GM04503 (cell line): ENCODE results near the gene TKT.

ENCODE experiments used
- DNase-seq: peaks from one replicate; pipeline ENCODE4 v3.0.0-alpha.2; 2012; ENCODE audit warnings: low read depth

The TKT gene

DNA sequence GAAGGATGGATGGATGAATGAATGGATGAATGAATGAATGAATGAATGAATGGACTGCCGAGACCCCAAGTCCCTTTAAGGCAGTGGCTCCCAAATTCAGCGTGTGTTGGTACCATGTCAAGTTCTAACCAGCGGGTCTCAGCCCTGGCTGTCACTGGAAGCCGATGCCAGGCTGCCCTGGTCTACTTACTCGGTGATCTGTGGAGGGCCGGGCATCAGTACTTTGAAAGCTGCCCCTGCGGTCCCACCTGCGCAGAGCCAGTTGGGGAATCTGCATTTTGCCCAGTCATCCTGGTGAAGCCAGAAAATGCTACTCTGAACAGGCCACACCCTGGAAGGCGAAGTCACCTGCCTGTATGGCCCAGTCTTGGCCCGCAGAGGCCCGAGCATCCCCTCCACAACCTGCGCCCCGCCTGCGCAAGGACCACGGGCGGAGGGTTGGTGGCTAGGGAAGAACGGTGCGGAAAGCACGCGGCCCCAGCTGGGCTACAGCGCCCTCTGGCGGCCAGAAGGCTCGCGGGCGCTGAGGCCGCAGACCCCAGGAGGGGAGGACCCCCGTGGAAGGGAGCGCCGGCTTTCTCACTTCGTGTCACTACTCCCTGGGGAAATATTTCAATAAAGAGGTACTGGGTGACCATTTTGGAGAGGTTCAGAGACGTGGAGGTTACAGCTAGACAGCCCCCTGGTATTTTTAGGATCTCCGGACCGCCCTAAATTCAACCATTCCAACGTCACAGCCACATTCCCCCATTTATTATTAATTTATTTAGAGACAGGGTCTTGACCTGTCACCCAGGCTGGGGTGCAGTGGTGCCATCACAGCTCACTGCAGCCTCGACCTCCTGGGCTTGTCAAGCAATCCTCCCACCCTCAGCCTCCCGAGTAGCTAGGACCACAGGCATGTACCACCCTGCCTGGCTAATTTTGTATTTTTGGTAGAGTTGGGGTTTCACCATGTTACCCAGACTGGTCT is 59.9 kb downstream of the TKT start:
- DNase-seq: no peak

DNA sequence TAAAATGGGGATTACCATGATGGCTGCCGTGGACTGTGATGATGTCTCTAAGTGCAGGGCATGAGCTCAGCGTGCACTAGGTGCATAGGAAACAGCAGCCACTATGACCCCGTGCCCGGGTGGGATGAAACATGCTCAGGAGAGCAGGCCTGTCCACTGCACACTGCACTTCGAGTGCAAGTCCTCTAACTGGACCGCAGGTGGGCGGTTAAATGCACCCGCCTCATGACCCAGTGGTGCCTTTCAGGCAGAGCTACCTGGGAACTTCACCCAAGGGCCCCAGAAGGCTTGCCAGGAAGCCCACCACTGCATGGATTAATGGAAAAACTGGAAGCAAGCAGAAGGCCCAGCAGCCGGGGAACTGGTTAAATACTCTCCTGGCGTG is 60.8 kb downstream of the TKT start:
- no peak for DNase-seq

DNA sequence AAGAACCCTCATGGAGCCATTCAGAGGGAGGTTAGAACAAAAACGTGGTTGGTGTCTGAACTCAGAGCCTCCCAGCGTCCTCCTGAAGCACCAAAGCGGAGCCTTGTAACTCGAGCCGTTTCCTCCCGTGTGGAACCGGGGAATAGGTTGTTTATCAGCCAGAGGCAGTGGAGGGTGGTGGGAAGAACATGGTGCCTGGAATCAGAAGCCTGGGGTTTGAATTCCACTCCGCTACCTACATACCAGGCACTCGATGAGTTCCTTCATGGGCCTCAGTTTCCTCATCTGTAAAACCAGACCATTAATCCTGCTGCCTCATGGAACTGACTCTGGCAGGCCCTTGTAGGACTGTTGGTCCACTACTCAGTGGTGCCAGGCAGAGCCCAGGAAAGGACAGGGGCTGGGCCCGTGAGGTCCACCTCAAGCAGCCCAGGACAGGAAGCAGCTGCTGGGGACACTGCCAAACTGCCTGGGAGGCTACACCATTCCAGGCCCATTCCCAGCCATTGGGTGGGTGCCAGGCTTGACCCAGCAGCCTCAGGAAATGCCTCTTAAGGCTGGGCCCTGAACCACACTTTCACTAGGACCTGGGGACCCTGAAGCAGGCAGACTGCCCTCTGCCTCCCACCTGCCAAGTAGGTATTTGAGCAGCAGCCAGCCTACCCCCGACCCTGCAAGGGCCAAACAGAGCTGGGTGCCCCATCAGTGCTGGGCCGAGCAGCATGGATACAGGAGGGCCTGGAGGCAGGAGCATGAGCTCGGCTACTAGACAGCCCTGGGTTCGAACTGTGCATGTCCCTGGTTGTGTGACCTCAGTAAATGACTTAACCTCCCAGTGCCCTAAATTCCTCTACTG is 61.4 kb downstream of the TKT start:
- no peak for DNase-seq

DNA sequence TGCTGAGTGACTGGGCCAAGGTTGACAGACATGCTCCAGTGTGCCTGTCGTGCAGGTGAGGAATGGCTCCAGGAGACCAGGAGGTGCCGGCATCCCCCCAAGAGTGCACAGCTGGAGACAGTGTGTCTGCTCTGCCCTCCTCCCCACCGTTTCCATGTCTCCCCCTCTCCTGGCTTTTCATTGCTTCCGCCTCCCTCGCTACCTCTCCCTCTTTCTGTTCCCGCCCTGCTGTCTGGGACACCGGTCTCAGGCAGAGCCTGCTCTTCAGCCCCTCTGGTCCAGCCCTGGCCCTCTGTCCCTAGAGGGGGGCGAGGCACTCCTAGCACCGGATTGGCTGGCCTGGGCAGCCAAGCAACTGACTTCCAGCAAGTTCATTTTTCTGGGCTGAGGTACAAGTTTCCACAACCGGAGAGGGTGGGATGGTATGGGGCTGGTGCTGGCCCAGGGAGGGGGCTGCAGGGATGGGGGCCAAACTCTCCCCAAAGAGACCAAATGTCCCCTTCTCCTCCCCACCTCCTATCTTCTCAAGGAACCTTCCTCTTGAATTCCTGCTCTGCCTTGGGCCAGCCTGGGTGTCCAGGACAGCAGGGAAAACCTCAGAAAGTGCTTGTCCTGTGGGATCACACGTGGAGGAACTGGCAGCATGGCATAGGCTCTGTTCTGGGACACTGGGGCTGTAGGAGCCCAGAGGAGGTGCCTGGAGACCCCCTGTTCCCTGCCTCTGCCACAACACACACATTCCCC is 62.2 kb downstream of the TKT start:
- no peak for DNase-seq

DNA sequence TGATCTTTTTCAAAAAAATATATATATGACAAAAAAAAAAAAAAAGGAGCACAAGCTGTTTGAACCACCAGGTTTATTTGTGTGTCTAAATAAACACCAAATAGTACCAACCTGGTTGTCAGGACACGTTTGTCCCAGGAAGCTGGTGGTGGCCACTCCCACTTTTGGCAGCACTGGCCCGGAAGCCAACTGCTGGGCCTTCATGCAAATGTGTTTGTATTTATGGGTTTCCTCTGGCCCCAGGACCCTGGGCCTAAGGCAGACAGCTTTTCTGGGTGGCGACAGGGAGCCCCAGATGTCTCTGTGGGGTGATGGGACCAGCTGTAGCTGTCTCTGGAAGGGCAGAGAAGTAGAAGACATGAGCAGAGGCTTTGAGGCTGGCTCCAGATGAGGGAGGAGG is 63.2 kb downstream of the TKT start:
- DNase-seq: no peak

DNA sequence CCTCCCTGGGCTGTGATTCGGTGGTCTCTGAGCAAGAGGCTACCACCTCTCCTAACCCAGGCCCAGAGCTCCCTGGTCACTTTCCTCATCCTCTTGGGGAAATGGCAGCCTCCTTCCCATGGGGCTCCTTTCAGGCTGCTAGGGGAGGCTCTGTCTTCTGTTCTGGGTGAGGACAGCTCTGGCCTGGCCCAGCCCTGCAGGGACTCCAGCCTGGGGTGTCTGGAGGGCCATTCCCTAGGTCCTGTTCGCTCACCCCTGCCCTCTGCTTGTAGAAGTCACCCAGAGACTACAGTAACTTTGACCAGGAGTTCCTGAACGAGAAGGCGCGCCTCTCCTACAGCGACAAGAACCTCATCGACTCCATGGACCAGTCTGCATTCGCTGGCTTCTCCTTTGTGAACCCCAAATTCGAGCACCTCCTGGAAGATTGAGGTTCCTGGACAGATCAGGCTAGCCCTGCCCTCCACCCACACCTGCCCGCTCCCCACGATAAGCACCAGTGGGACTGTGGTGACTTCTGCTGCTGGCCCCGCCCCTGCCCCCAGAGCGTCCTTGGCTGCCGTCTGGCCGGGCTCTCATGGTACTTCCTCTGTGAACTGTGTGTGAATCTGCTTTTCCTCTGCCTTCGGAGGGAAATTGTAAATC is 63.9 kb downstream of the TKT start:
- no peak for DNase-seq

DNA sequence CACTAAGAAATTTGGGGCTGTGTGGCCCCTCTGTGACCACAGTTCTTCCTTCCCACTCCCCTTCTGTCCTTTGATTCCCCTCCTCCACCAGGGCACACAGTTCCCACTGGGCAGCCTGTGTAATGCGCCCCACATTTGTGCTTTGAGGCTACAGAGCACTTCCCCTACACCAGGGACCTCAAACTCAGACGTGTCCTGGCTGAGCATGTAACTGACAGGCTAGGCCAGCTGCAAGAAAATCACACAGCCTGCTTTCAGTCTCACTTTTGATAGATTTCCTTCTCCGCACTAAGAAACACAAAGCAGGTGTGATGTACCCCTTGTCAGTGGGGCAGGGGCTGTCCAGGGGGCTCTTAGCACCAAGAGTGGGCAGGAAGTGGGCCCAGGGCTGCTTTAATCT is 65.2 kb downstream of the TKT start:
- no peak for DNase-seq

DNA sequence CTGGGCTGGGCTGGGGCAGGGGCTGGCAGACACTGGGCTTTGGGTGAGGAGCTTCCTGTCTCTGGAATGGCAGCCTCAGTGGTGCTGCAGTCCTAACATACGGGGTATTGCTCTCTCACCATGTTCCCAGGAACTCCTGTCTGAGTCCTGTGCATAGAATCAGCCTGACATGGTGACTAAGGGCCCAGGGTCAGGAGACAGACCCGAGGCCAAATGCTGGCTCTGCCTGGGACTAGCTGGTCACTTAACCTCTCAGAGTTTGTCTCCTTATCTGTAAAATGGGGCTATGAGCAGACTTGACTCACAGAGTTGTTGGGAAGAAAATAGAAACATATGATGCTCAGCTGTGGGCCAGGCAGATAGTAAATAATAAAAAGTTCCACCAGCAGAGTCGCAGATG is 66.5 kb downstream of the TKT start:
- no peak for DNase-seq

DNA sequence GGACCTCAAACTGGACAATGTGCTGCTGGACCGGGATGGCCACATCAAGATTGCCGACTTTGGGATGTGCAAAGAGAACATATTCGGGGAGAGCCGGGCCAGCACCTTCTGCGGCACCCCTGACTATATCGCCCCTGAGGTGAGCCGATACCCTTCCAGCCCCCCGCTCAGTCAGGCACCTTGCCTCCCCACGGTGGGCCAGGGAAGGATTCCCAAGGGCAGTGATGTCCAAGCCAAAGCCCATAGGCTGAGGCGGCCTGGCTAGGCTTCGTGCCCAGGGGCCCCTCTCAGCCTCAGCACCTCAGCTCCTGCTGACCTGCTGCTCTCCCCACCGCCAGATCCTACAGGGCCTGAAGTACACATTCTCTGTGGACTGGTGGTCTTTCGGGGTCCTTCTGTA is 67.1 kb downstream of the TKT start:
- DNase-seq: no peak

DNA sequence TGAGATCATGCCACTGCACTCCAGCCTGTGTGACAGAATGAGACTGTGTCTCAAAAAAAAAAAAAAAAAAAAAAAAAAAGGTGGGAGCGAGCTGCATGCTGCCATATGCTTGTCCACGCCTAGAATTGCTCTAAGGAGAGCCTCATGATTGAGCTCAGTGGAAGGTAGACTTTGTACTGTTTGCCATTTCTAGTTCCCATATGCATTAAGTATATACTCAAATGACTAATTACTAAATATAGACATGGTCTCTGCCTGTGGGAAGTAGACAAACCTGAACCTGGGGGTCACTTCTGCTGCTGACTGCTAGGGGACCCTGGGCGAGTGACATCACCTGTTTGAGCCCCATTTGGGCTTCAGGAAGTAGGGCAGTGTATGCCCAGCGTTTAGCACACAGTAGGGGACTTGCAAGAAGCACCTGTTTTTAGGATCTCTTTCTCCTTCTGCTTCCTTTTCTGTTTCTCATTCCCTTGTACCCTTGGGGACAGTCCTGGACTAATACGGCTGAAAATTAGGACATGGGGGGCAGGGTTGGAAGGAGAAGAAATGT is 67.6 kb downstream of the TKT start:
- no peak for DNase-seq

DNA sequence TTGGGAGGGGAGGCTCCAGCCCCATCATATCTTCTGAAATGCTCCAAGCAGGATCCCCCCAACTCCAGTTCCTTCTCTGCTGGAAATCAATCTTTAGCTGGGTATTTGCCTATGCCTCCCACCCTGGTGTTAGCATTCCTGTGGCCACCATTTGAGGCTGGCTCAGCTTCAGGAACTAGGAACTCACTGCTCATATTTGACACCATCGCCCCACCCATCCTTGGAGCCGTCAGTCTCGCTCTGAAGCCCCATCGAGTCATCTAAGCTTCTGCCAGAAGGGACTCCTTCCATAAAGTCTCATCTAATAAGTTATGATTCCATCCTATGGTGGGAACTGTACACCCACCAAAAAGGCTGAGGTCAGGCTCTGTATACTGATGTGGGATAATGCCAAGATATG is 68.4 kb downstream of the TKT start:
- DNase-seq: no peak

DNA sequence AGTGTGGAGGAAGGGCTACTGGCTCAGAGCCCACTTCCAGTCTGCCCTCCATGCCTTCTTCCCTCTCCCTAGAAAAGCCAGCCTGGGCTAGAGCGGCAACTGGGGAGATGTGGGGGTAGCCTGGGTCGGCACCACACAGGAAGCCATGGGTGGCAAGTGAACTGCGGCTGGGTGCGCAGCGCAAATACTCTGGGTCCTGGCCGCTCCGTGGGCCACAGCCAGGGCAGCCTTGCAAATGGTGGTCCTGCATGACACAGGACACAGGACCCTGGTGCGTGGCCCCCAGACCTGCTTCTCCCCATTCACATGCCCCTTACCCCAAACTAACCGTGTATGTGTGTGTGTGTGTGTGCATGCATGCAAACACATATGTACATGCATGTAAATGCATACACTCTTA is 69.1 kb downstream of the TKT start:
- no peak for DNase-seq

DNA sequence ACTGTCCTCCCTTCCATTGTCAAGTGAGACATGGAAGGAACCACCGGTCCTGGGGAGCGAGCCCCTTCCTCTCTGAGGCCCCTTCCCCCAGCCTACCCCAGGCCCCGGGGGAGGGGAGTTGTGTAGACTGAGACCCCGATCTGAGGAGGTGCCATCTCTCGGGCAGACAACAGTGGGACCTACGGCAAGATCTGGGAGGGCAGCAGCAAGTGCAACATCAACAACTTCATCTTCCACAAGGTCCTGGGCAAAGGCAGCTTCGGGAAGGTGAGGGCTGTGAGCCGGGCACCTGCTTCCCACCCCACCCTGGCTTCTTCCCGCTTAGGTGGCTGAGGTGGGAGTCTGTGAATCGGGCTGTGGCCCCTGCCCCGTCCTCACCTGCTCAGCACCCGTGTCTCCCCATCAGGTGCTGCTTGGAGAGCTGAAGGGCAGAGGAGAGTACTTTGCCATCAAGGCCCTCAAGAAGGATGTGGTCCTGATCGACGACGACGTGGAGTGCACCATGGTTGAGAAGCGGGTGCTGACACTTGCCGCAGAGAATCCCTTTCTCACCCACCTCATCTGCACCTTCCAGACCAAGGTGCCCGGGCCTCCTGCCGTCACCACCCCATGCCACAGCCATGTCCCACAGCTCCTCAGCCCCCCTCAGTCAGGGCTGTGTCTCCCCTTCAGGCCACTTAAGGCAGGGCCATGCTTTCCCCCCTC is 69.9 kb downstream of the TKT start:
- DNase-seq: no peak

DNA sequence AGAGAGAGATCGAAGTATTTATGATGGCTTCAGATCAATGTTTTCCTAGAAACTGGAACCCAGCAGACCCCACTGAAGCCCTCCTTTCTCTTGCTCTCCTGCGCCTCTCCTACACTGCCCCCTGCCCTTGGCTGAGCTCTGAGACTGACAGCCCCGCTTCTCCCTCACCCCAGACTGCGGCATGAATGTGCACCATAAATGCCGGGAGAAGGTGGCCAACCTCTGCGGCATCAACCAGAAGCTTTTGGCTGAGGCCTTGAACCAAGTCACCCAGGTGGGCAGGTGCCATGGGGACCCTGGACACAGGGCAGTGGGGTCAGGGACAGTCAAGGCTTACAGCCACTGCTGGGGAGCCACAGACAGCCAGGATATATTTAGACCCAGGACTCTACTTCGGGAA is 71.1 kb downstream of the TKT start:
- no peak for DNase-seq

DNA sequence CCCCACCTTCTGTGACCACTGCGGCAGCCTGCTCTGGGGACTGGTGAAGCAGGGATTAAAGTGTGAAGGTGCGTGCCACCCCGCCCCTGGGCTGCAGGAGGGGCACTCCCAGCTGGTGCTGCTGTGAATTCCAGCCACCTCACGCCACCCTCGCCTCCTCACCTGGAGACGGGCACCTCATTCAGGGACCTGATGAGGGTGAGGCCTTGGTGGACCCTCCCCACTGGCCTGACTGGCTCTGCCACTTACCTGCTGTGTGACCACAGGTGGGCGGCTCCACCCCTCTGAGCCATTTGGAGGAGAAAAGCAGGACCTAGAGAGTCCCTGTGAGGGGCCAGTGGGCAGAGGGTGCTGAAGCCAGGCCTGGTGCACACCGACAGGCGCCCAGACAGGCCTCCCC is 72.3 kb downstream of the TKT start:
- DNase-seq: no peak

DNA sequence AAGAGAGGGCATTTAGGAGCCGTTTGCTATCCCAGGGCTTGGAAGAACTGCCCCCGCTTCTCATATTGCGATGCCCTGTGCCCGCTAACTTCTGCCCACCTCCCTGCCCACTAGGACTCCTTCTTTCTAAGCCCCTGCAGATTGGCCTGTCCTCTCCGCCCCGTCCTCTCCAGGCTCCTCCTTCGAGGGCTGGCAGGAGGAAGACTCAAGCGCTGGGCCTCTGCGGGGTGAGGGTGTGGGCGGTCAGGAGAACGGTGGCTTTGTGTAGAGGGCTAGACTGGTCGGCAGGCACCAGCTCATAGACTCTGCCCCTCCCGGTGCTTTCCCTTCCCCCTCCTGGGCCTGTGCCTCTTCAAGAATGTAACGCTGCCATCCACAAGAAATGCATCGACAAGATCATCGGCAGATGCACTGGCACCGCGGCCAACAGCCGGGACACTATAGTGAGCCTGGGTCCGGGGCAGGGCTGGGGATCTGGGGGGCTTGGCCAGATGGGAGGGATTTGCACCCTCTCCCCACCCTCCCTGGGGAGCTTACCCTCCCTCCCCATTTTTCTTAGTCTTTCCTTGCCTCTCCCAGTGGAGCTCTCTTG is 73.0 kb downstream of the TKT start:
- DNase-seq: no peak

DNA sequence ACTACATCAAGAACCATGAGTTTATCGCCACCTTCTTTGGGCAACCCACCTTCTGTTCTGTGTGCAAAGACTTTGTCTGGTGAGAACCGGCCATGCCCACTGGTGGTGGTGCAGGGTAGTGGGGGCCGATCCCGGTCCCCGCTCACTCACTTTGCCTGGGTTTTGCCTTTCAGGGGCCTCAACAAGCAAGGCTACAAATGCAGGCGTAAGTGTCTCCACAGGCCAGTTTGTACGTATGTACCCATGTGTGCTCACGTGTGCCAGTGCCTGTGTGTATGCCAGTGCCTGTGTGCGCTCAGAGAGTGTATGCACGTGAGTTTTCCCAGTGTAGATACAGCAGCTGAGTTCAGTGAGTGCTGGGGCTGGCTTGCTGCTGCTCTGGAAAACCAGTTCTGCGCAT is 74.3 kb downstream of the TKT start:
- DNase-seq: no peak

DNA sequence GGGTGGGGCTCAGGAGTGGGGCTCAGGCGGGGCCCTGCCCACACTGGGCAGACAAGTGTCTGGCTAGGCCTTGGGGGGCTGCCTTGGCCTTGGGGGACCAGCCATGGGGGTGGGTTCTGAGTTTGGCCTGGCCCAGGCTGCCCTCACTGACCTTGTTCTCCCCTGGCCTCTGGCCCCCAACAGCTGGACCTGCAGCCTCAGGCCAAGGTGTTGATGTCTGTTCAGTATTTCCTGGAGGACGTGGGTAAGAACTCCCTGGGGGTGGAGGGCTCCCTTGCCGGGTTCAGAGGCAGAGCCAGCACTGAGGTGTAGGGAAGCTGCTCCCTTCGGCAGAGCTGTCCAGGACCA is 74.8 kb downstream of the TKT start:
- DNase-seq: no peak

DNA sequence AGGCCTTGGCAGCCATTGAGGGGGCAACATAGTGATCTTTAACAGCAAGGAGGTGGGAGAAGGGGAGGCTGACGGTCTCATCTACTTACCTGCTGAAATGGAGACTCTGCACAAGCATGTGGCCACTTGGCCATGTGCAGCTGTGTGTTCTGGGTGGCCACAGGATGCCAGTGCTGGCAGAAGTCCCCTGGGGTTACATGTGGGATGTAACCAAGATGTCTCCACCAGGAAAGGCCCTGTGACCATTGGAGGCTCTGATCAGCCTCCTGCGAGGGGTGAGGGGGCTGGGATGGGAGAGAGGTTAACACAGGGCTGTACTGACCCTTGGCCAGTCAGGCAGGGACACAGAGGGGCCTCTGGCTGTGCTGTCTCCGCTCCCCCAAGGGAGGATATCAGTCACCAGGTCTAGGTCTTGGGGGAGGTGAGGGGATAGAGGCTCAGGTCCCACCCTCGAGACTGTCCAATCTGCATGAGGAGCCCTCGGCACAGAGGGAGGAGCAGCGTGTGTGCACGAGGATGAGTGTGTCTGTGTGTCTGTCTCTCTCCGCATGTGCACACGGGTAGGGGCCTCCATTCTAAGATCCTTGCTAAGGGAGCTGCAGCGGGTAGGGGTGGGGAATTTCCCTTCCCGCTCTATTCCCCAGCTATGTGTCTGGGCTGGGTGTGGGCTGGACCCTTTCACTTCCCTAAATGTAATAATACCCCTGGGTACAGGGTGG is 75.4 kb downstream of the TKT start:
- DNase-seq: no peak

DNA sequence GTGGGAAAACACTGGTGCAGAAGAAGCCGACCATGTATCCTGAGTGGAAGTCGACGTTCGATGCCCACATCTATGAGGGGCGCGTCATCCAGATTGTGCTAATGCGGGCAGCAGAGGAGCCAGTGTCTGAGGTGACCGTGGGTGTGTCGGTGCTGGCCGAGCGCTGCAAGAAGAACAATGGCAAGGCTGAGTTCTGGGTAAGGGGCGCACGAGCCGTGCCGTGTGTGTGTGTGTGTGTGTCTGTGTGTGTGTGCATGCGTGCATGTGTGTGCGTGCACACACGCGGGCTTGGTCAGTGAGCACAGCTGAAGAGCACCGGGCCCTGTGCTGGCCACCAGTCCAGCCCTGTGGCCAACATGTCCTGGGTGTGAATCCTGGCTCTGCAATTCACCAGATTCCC is 76.2 kb downstream of the TKT start:
- DNase-seq: no peak
